Measurements from ENCODE around the gene KCNMA1.
A peak's percentile ranks its signal among the peaks of the same experiment; 100 is the strongest.

DNA sequence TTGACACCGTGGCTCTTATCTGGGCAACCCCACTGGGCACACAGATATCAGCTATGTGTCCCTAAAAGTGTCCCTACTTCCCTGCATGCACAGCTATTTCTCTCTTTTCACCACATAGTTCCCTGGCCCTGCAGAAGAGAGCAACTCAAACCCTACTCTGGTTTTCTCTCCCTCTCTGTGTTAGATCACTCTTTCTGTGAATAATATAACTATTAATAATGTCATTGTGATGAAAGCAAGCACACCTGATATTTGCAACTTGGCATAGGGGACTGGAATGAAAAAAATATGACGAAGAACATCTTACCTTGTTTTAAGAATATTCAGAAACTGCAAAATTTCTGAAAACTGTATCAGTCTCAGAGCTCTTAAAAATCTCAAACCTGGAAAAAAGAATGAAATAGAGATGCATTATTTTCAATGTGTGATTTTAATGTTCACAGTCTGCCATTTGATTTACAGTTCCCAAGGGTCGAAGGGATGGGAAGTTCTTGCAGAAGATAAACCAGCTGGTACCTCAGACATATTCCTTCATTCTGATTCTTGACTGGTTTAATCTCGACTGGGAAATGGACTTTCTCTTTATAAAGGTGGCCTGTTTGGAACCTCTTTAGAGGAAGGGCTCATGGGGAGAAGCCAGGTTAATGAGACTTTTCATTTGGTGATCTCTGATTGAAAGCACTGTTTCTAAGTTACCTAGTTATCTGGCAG lies 516.8 kb downstream of the KCNMA1 start:
- TF ChIP-seq, protein P1, sequence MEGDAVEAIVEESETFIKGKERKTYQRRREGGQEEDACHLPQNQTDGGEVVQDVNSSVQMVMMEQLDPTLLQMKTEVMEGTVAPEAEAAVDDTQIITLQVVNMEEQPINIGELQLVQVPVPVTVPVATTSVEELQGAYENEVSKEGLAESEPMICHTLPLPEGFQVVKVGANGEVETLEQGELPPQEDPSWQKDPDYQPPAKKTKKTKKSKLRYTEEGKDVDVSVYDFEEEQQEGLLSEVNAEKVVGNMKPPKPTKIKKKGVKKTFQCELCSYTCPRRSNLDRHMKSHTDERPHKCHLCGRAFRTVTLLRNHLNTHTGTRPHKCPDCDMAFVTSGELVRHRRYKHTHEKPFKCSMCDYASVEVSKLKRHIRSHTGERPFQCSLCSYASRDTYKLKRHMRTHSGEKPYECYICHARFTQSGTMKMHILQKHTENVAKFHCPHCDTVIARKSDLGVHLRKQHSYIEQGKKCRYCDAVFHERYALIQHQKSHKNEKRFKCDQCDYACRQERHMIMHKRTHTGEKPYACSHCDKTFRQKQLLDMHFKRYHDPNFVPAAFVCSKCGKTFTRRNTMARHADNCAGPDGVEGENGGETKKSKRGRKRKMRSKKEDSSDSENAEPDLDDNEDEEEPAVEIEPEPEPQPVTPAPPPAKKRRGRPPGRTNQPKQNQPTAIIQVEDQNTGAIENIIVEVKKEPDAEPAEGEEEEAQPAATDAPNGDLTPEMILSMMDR (IDR thresholded peaks at IDR 0.05): no peak
- TF ChIP-seq POLR2AphosphoS5 (IDR thresholded peaks at IDR 0.05): peak; percentile 45 to 82 (median 66)
